IMR-90 (cell line): ENCODE data around the gene CDH12.

Experiments
- BHLHE40 ChIP-seq: fragments of 150-350 bp; IDR thresholded peaks from 2 replicates; pipeline ENCODE4 v1.6.1; 2016; ENCODE audit warnings: mild to moderate bottlenecking, low read depth, low read length
- CEBPB ChIP-seq: IDR thresholded peaks from 2 replicates; pipeline ENCODE4 v1.6.1; 2012; ENCODE audit warnings: low read depth, low read length, improper control_type of control experiment
- CHD1 ChIP-seq: IDR thresholded peaks from 2 replicates; pipeline ENCODE4 v1.6.1; 2012; ENCODE audit warnings: low read depth, low read length, improper control_type of control experiment
- FOS ChIP-seq: fragments of 150-350 bp; IDR thresholded peaks from 2 replicates; pipeline ENCODE4 v1.6.1; 2016; ENCODE audit warnings: low read depth, low read length
- MAFK ChIP-seq: IDR thresholded peaks from 2 replicates; pipeline ENCODE4 v1.6.1; 2012; ENCODE audit warnings: low read depth, low read length, improper control_type of control experiment
- MXI1 ChIP-seq: IDR thresholded peaks from 2 replicates; pipeline ENCODE4 v1.6.1; 2012; ENCODE audit warnings: low read depth, mild to moderate bottlenecking, low read length, moderate library complexity, borderline replicate concordance
- NFE2L2 ChIP-seq: fragments of 150-350 bp; IDR thresholded peaks from 2 replicates; pipeline ENCODE4 v1.6.1; 2016; ENCODE audit warnings: low read depth, mild to moderate bottlenecking, low read length
- POLR2A ChIP-seq: IDR thresholded peaks from 2 replicates; pipeline ENCODE4 v1.6.1; 2012; ENCODE audit warnings: mild to moderate bottlenecking, low read depth, low read length
- RFX5 ChIP-seq: IDR thresholded peaks from 2 replicates; pipeline ENCODE4 v1.8.0; 2012; ENCODE audit warnings: low read depth, mild to moderate bottlenecking, low read length, moderate library complexity
- TF ChIP-seq, protein P1 (sequence below): conservative IDR thresholded peaks from 2 replicates; pipeline ENCODE4 v1.5.1; 2012; ENCODE audit warnings: mild to moderate bottlenecking, low read depth, low read length, improper control_type of control experiment
- TF ChIP-seq, protein P2 (sequence below): fragments of 150-350 bp; IDR thresholded peaks from 2 replicates; pipeline ENCODE4 v1.6.1; 2016; ENCODE audit warnings: low read depth, mild to moderate bottlenecking, low read length, moderate library complexity, borderline replicate concordance
- TF ChIP-seq, protein P3 (sequence below): fragments of 150-350 bp; IDR thresholded peaks from 2 replicates; pipeline ENCODE4 v1.6.1; 2017; ENCODE audit warnings: mild to moderate bottlenecking, antibody characterized with exemption, low read length, low read depth

DNA sequence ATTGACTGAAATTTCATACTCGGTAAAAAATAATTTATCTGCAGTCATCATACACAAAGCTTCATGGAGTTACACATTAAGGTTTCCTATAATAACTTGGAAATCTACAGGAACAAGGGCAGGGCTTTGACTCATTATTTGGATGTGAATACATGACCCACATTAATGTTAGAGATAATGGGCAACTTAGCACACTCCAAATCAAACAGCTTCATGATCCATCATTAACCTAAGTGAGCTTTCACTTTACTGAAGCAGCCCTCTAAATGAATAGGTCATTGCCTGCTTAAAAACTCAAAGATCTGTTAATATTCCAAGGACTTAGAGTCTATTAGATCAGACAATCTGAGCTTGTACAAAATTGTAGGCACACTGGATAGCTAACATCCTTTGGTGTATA lies 9.0 kb downstream of the CDH12 start:
- TF ChIP-seq, protein P1, sequence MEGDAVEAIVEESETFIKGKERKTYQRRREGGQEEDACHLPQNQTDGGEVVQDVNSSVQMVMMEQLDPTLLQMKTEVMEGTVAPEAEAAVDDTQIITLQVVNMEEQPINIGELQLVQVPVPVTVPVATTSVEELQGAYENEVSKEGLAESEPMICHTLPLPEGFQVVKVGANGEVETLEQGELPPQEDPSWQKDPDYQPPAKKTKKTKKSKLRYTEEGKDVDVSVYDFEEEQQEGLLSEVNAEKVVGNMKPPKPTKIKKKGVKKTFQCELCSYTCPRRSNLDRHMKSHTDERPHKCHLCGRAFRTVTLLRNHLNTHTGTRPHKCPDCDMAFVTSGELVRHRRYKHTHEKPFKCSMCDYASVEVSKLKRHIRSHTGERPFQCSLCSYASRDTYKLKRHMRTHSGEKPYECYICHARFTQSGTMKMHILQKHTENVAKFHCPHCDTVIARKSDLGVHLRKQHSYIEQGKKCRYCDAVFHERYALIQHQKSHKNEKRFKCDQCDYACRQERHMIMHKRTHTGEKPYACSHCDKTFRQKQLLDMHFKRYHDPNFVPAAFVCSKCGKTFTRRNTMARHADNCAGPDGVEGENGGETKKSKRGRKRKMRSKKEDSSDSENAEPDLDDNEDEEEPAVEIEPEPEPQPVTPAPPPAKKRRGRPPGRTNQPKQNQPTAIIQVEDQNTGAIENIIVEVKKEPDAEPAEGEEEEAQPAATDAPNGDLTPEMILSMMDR = no peak
- no peak for TF ChIP-seq BHLHE40
- TF ChIP-seq MXI1 = no peak
- TF ChIP-seq, protein P2, sequence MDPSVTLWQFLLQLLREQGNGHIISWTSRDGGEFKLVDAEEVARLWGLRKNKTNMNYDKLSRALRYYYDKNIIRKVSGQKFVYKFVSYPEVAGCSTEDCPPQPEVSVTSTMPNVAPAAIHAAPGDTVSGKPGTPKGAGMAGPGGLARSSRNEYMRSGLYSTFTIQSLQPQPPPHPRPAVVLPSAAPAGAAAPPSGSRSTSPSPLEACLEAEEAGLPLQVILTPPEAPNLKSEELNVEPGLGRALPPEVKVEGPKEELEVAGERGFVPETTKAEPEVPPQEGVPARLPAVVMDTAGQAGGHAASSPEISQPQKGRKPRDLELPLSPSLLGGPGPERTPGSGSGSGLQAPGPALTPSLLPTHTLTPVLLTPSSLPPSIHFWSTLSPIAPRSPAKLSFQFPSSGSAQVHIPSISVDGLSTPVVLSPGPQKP = no peak
- no peak for TF ChIP-seq POLR2A
- no peak for TF ChIP-seq FOS
- TF ChIP-seq CEBPB = no peak
- TF ChIP-seq, protein P3, sequence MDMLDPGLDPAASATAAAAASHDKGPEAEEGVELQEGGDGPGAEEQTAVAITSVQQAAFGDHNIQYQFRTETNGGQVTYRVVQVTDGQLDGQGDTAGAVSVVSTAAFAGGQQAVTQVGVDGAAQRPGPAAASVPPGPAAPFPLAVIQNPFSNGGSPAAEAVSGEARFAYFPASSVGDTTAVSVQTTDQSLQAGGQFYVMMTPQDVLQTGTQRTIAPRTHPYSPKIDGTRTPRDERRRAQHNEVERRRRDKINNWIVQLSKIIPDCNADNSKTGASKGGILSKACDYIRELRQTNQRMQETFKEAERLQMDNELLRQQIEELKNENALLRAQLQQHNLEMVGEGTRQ = no peak
- TF ChIP-seq MAFK = no peak
- no peak for TF ChIP-seq NFE2L2
- TF ChIP-seq CHD1 = no peak
- TF ChIP-seq RFX5 = no peak
